ENCODE measurements around the gene FRRS1.

DNA sequence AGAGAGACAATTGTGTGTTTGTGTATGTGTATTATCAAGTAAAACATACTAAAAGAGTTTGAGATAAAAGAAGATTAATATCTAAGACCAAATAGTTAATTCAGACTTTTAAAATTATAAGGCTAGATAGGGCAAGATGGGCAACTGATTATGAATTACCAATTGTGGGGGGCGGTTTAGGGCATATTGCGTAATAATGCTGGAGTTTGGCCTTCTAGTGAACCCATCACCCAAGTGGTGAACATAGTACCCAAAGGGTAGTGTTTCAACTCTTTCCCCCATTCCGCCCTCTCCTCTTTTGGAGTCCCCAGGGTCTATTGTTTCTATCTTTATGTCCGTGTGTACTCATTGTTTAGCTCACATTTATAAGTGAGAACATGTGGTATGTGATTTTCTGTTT is 55.4 kb downstream of the FRRS1 start:
- TF ChIP-seq, protein P1, sequence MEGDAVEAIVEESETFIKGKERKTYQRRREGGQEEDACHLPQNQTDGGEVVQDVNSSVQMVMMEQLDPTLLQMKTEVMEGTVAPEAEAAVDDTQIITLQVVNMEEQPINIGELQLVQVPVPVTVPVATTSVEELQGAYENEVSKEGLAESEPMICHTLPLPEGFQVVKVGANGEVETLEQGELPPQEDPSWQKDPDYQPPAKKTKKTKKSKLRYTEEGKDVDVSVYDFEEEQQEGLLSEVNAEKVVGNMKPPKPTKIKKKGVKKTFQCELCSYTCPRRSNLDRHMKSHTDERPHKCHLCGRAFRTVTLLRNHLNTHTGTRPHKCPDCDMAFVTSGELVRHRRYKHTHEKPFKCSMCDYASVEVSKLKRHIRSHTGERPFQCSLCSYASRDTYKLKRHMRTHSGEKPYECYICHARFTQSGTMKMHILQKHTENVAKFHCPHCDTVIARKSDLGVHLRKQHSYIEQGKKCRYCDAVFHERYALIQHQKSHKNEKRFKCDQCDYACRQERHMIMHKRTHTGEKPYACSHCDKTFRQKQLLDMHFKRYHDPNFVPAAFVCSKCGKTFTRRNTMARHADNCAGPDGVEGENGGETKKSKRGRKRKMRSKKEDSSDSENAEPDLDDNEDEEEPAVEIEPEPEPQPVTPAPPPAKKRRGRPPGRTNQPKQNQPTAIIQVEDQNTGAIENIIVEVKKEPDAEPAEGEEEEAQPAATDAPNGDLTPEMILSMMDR (conservative IDR thresholded peaks at IDR 0.05; ENCODE audit: low read depth, low read length), result no peak
- no peak for TF ChIP-seq EZH2 (IDR thresholded peaks at IDR 0.05; ENCODE audit: borderline replicate concordance, low read depth, low read length, poor library complexity, severe bottlenecking)

All from A673 (cell line).